GM12878 (cell line): ENCODE measurements around the gene ZSWIM9. TPM values are rescaled to one million over a fixed set of nuclear protein-coding genes. Genes with fewer than 3 reads are reported as not detected.

Source experiments
- polyA plus RNA-seq, 11 experiments: library from polyadenylated mRNA; depleted of rRNA in 4 of 11; unstranded in 6 of 11; stranded (reverse) in 5 of 11; fragments of >200 nt; fragmentation: Nextera tagmentation in 4 of 11; fragmentation: Illumina TruSeq in 1 of 11; extraction: Ambion mirVana in 4 of 11; extraction: Trizol in 1 of 11; gene quantifications; 1 replicate in 1 of 11; 2 replicates in 10 of 11; pipeline versions ENCODE4 v1.2.1 to v1.2.3, GENCODE V29; 2011 to 2016; ENCODE audit warnings: inconsistent platforms in 2 of 11, missing spikeins in 2 of 11, low read depth in 1 of 11
- total RNA-seq, 4 experiments: library from RNA; depleted of rRNA in 3 of 4; stranded (reverse); fragments of >200 nt in 3 of 4; fragmentation: Illumina TruSeq in 1 of 4; extraction: Trizol in 1 of 4; gene quantifications; 2 replicates each; pipeline versions ENCODE4 v1.2.1 to v1.2.3, GENCODE V29; 2013 to 2021

Gene ZSWIM9
- total and polyA plus RNA-seq, 10 of the 15 experiments (the other 5 are each of a cell fraction or from before 2014, with no cell fraction given): 0.29 to 6.2 (median 1.4) TPM; not detected in 1

Other genes with a start within 250 kb of the ZSWIM9 start
Only the 7 nearest of the 12 such genes appear.
- gene ELSPBP1, start 176.0 kb upstream of the ZSWIM9 start, total RNA-seq (2014; rRNA removed): not detected in 2 replicates
- not detected in 2 replicates for gene ELSPBP1, start 176.0 kb upstream of the ZSWIM9 start, total RNA-seq (2014; rRNA removed; fragmentation: Illumina TruSeq; extraction: Trizol)
- not detected in 2 replicates for gene ELSPBP1, start 176.0 kb upstream of the ZSWIM9 start, total RNA-seq (2021)
- gene ELSPBP1, start 176.0 kb upstream of the ZSWIM9 start, polyA plus RNA-seq (2011; rRNA removed): not detected in 2 replicates
- not detected in 2 replicates for gene ELSPBP1, start 176.0 kb upstream of the ZSWIM9 start, polyA plus RNA-seq (2014; fragmentation: Illumina TruSeq; extraction: Trizol)
- not detected for gene ELSPBP1, start 176.0 kb upstream of the ZSWIM9 start, polyA plus RNA-seq (2014; fragmentation: Nextera tagmentation; extraction: Ambion mirVana)
- not detected in 2 replicates for gene ELSPBP1, start 176.0 kb upstream of the ZSWIM9 start, polyA plus RNA-seq (2014; rRNA removed)
- gene ELSPBP1, start 176.0 kb upstream of the ZSWIM9 start, polyA plus RNA-seq (2016; fragmentation: Nextera tagmentation; extraction: Ambion mirVana): not detected
- not detected in 2 replicates for gene CABP5, start 126.6 kb upstream of the ZSWIM9 start, total RNA-seq (2014; rRNA removed)
- not detected in 2 replicates for gene CABP5, start 126.6 kb upstream of the ZSWIM9 start, total RNA-seq (2014; rRNA removed; fragmentation: Illumina TruSeq; extraction: Trizol)
- not detected in 2 replicates for gene CABP5, start 126.6 kb upstream of the ZSWIM9 start, total RNA-seq (2021)
- gene CABP5, start 126.6 kb upstream of the ZSWIM9 start, polyA plus RNA-seq (2011; rRNA removed): not detected in 2 replicates
- gene CABP5, start 126.6 kb upstream of the ZSWIM9 start, polyA plus RNA-seq (2014; fragmentation: Illumina TruSeq; extraction: Trizol): not detected in 2 replicates
- not detected for gene CABP5, start 126.6 kb upstream of the ZSWIM9 start, polyA plus RNA-seq (2014; fragmentation: Nextera tagmentation; extraction: Ambion mirVana)
- gene CABP5, start 126.6 kb upstream of the ZSWIM9 start, polyA plus RNA-seq (2014; rRNA removed): not detected in 2 replicates
- not detected for gene CABP5, start 126.6 kb upstream of the ZSWIM9 start, polyA plus RNA-seq (2016; fragmentation: Nextera tagmentation; extraction: Ambion mirVana)
- gene PLA2G4C, start 59.9 kb upstream of the ZSWIM9 start, total RNA-seq (2014; rRNA removed): 1.1 and 1.3 TPM in 2 replicates
- 1.1 and 2.4 TPM in 2 replicates for gene PLA2G4C, start 59.9 kb upstream of the ZSWIM9 start, total RNA-seq (2014; rRNA removed; fragmentation: Illumina TruSeq; extraction: Trizol)
- 2.3 and 2.7 TPM in 2 replicates for gene PLA2G4C, start 59.9 kb upstream of the ZSWIM9 start, total RNA-seq (2021)
- 3.6 and 5.6 TPM in 2 replicates for gene PLA2G4C, start 59.9 kb upstream of the ZSWIM9 start, polyA plus RNA-seq (2011; rRNA removed)
- gene PLA2G4C, start 59.9 kb upstream of the ZSWIM9 start, polyA plus RNA-seq (2014; fragmentation: Illumina TruSeq; extraction: Trizol): 0.35 and 1.1 TPM in 2 replicates
- gene PLA2G4C, start 59.9 kb upstream of the ZSWIM9 start, polyA plus RNA-seq (2014; fragmentation: Nextera tagmentation; extraction: Ambion mirVana): under 1 TPM; 0.53 to 0.64 TPM
- gene PLA2G4C, start 59.9 kb upstream of the ZSWIM9 start, polyA plus RNA-seq (2014; rRNA removed): 1.0 and 1.4 TPM in 2 replicates
- gene PLA2G4C, start 59.9 kb upstream of the ZSWIM9 start, polyA plus RNA-seq (2016; fragmentation: Nextera tagmentation; extraction: Ambion mirVana): 1 to 10 TPM in 1 of 2 experiments, under 1 TPM in 1; 0.92 to 2.2 TPM
- 94.4 and 95.6 TPM in 2 replicates for gene LIG1, start 336 bp upstream of the ZSWIM9 start, total RNA-seq (2014; rRNA removed)
- gene LIG1, start 336 bp upstream of the ZSWIM9 start, total RNA-seq (2014; rRNA removed; fragmentation: Illumina TruSeq; extraction: Trizol): 57.8 and 64.0 TPM in 2 replicates
- gene LIG1, start 336 bp upstream of the ZSWIM9 start, total RNA-seq (2021): 92.4 and 111 TPM in 2 replicates
- 44.9 and 63.8 TPM in 2 replicates for gene LIG1, start 336 bp upstream of the ZSWIM9 start, polyA plus RNA-seq (2011; rRNA removed)
- gene LIG1, start 336 bp upstream of the ZSWIM9 start, polyA plus RNA-seq (2014; fragmentation: Illumina TruSeq; extraction: Trizol): 47.8 and 70.8 TPM in 2 replicates
- 10 to 100 TPM in 1 of 2 experiments, 1 to 10 TPM in 1; 7.8 to 31.6 TPM for gene LIG1, start 336 bp upstream of the ZSWIM9 start, polyA plus RNA-seq (2014; fragmentation: Nextera tagmentation; extraction: Ambion mirVana)
- 76.7 and 101 TPM in 2 replicates for gene LIG1, start 336 bp upstream of the ZSWIM9 start, polyA plus RNA-seq (2014; rRNA removed)
- 100 to 1,000 TPM; 112 to 117 TPM for gene LIG1, start 336 bp upstream of the ZSWIM9 start, polyA plus RNA-seq (2016; fragmentation: Nextera tagmentation; extraction: Ambion mirVana)
- 39.4 and 39.8 TPM in 2 replicates for gene CARD8, start 85.2 kb downstream of the ZSWIM9 start, total RNA-seq (2014; rRNA removed)
- 52.5 and 63.7 TPM in 2 replicates for gene CARD8, start 85.2 kb downstream of the ZSWIM9 start, total RNA-seq (2014; rRNA removed; fragmentation: Illumina TruSeq; extraction: Trizol)
- 47.2 and 48.2 TPM in 2 replicates for gene CARD8, start 85.2 kb downstream of the ZSWIM9 start, total RNA-seq (2021)
- 56.5 and 66.1 TPM in 2 replicates for gene CARD8, start 85.2 kb downstream of the ZSWIM9 start, polyA plus RNA-seq (2011; rRNA removed)
- 69.8 and 91.0 TPM in 2 replicates for gene CARD8, start 85.2 kb downstream of the ZSWIM9 start, polyA plus RNA-seq (2014; fragmentation: Illumina TruSeq; extraction: Trizol)
- gene CARD8, start 85.2 kb downstream of the ZSWIM9 start, polyA plus RNA-seq (2014; fragmentation: Nextera tagmentation; extraction: Ambion mirVana): 10 to 100 TPM; 41.7 to 44.0 TPM
- 41.4 and 49.2 TPM in 2 replicates for gene CARD8, start 85.2 kb downstream of the ZSWIM9 start, polyA plus RNA-seq (2014; rRNA removed)
- 10 to 100 TPM; 42.3 to 43.2 TPM for gene CARD8, start 85.2 kb downstream of the ZSWIM9 start, polyA plus RNA-seq (2016; fragmentation: Nextera tagmentation; extraction: Ambion mirVana)
- 5.0 TPM in 2 replicates for gene ZNF114, start 99.4 kb downstream of the ZSWIM9 start, total RNA-seq (2014; rRNA removed)
- 6.1 TPM in 2 replicates for gene ZNF114, start 99.4 kb downstream of the ZSWIM9 start, total RNA-seq (2014; rRNA removed; fragmentation: Illumina TruSeq; extraction: Trizol)
- gene ZNF114, start 99.4 kb downstream of the ZSWIM9 start, total RNA-seq (2021): 2.9 and 5.7 TPM in 2 replicates
- gene ZNF114, start 99.4 kb downstream of the ZSWIM9 start, polyA plus RNA-seq (2011; rRNA removed): 0.09 TPM in 1 of 2 replicates, not detected in the other
- gene ZNF114, start 99.4 kb downstream of the ZSWIM9 start, polyA plus RNA-seq (2014; fragmentation: Illumina TruSeq; extraction: Trizol): 5.6 and 5.7 TPM in 2 replicates
- gene ZNF114, start 99.4 kb downstream of the ZSWIM9 start, polyA plus RNA-seq (2014; fragmentation: Nextera tagmentation; extraction: Ambion mirVana): 1 to 10 TPM; 1.0 to 2.0 TPM
- 3.5 and 3.8 TPM in 2 replicates for gene ZNF114, start 99.4 kb downstream of the ZSWIM9 start, polyA plus RNA-seq (2014; rRNA removed)
- gene ZNF114, start 99.4 kb downstream of the ZSWIM9 start, polyA plus RNA-seq (2016; fragmentation: Nextera tagmentation; extraction: Ambion mirVana): 1 to 10 TPM; 4.9 to 5.7 TPM
- gene EMP3, start 154.9 kb downstream of the ZSWIM9 start, total RNA-seq (2014; rRNA removed): 97.5 and 99.1 TPM in 2 replicates
- gene EMP3, start 154.9 kb downstream of the ZSWIM9 start, total RNA-seq (2014; rRNA removed; fragmentation: Illumina TruSeq; extraction: Trizol): 126 and 137 TPM in 2 replicates
- 145 and 147 TPM in 2 replicates for gene EMP3, start 154.9 kb downstream of the ZSWIM9 start, total RNA-seq (2021)
- 68.8 and 128 TPM in 2 replicates for gene EMP3, start 154.9 kb downstream of the ZSWIM9 start, polyA plus RNA-seq (2011; rRNA removed)
- gene EMP3, start 154.9 kb downstream of the ZSWIM9 start, polyA plus RNA-seq (2014; fragmentation: Illumina TruSeq; extraction: Trizol): 139 and 149 TPM in 2 replicates
- gene EMP3, start 154.9 kb downstream of the ZSWIM9 start, polyA plus RNA-seq (2014; fragmentation: Nextera tagmentation; extraction: Ambion mirVana): 10 to 100 TPM; 53.2 to 73.6 TPM
- 224 and 261 TPM in 2 replicates for gene EMP3, start 154.9 kb downstream of the ZSWIM9 start, polyA plus RNA-seq (2014; rRNA removed)
- gene EMP3, start 154.9 kb downstream of the ZSWIM9 start, polyA plus RNA-seq (2016; fragmentation: Nextera tagmentation; extraction: Ambion mirVana): 100 to 1,000 TPM; 184 to 200 TPM